WTC11 (cell line): ENCODE measurements around the gene GIGYF1. TPM values are rescaled to one million over a fixed set of nuclear protein-coding genes. Genes with fewer than 3 reads are reported as not detected.

Source experiments
- ATAC-seq: fragments of 200-7000 bp; cut with Tn5 transposase; 2 replicates; pipeline ENCODE4 v1.10.0; 2021; ENCODE audit warnings: mild to moderate bottlenecking, moderate library complexity
- CTCF ChIA-PET: fragments of 300-600 bp; sonication (Branson Sonifier 250); formaldehyde crosslinking; loops from one replicate; lab custom pipeline; 2021; ENCODE audit warnings: antibody characterized with exemption; lab: Charles Lee
- POLR2A ChIA-PET: fragments of 350-600 bp; sonication (Branson Sonifier 250); formaldehyde crosslinking; loops from one replicate; lab custom pipeline; 2021; ENCODE audit warnings: antibody characterized with exemption; lab: Charles Lee
- DNase-seq: peaks from one replicate; pipeline ENCODE4 v3.0.0; 2021; ENCODE audit warnings: low spot score
- H3K27ac Mint-ChIP-seq: 2 replicates; pipeline ENCODE4 v1.8.0; 2021; ENCODE audit warnings: mixed read lengths
- H3K27me3 Mint-ChIP-seq: 2 replicates; pipeline ENCODE4 v1.8.0; 2021; ENCODE audit warnings: low read depth, mild to moderate bottlenecking, moderate library complexity, mixed read lengths
- H3K36me3 Mint-ChIP-seq: 2 replicates; pipeline ENCODE4 v1.8.0; 2021; ENCODE audit warnings: mixed read lengths
- H3K4me1 Mint-ChIP-seq: 2 replicates; pipeline ENCODE4 v1.8.0; 2022; ENCODE audit warnings: mixed read lengths
- H3K4me3 Mint-ChIP-seq: 2 replicates; pipeline ENCODE4 v1.8.0; 2021; ENCODE audit warnings: mild to moderate bottlenecking, moderate library complexity, mixed read lengths
- H3K9me3 Mint-ChIP-seq: 2 replicates; pipeline ENCODE4 v1.8.0; 2021; ENCODE audit warnings: mixed read lengths
- ETV6 ChIP-seq: sonication (generic); formaldehyde crosslinking; IDR thresholded peaks from 2 replicates; pipeline ENCODE4 v1.8.1; 2022; ENCODE audit warnings: mild to moderate bottlenecking, missing genetic modification reagents
- GRHL2 ChIP-seq: fragments of 250-450 bp; sonication (Bioruptor Pico); IDR thresholded peaks from 2 replicates; pipeline ENCODE4 v1.8.0; 2022; ENCODE audit warnings: mild to moderate bottlenecking, moderate library complexity; ENCODE audit not compliant: insufficient replicate concordance, severe bottlenecking
- MYBL2 ChIP-seq: sonication (generic); formaldehyde crosslinking; IDR thresholded peaks from 2 replicates; pipeline ENCODE4 v1.8.1; 2023; ENCODE audit warnings: mild to moderate bottlenecking, moderate library complexity, missing genetic modification reagents
- NFYB ChIP-seq: sonication (generic); formaldehyde crosslinking; conservative IDR thresholded peaks from 2 replicates; pipeline ENCODE4 v1.8.0; 2022; ENCODE audit warnings: low read depth, missing genetic modification reagents
- SMAD3 ChIP-seq: sonication (generic); formaldehyde crosslinking; IDR thresholded peaks from 2 replicates; pipeline ENCODE4 v1.8.0; 2022; ENCODE audit warnings: missing genetic modification reagents, mild to moderate bottlenecking, borderline replicate concordance
- TP53 ChIP-seq: sonication (generic); formaldehyde crosslinking; IDR thresholded peaks from 2 replicates; pipeline ENCODE4 v1.8.1; 2023; ENCODE audit warnings: mild to moderate bottlenecking, missing genetic modification reagents
- ZNF219 ChIP-seq: sonication (generic); formaldehyde crosslinking; IDR thresholded peaks from 2 replicates; pipeline ENCODE4 v1.8.0; 2023; ENCODE audit warnings: missing genetic modification reagents, mild to moderate bottlenecking, borderline replicate concordance
- ZNF423 ChIP-seq: fragments of 250-450 bp; sonication (Bioruptor Pico); IDR thresholded peaks from 2 replicates; pipeline ENCODE4 v2.1.2; 2022; ENCODE audit warnings: mild to moderate bottlenecking, moderate library complexity
- total RNA-seq: library from RNA; stranded (reverse); gene quantifications from 3 replicates; pipeline ENCODE4 v1.2.3, GENCODE V29; 2021
- TF ChIP-seq, protein P1 (sequence below): fragments of 250-450 bp; sonication (Bioruptor Pico); IDR thresholded peaks from 2 replicates; pipeline ENCODE4 v1.9.0; 2021; ENCODE audit warnings: mild to moderate bottlenecking
- TF ChIP-seq, protein P2 (sequence below): sonication (generic); formaldehyde crosslinking; IDR thresholded peaks from 2 replicates; pipeline ENCODE4 v1.8.1; 2023; ENCODE audit warnings: mild to moderate bottlenecking, missing genetic modification reagents, borderline replicate concordance
- TF ChIP-seq, protein P3 (sequence below): sonication (generic); formaldehyde crosslinking; IDR thresholded peaks from 2 replicates; pipeline ENCODE4 v1.8.1; 2023; ENCODE audit warnings: mild to moderate bottlenecking, missing genetic modification reagents, moderate library complexity
- TF ChIP-seq, protein P4 (sequence below): sonication (generic); formaldehyde crosslinking; IDR thresholded peaks from 2 replicates; pipeline ENCODE4 v1.8.1; 2022; ENCODE audit warnings: mild to moderate bottlenecking, missing genetic modification reagents, moderate library complexity, borderline replicate concordance
- TF ChIP-seq, protein P5 (sequence below): fragments of 250-450 bp; sonication (Bioruptor Pico); IDR thresholded peaks from 2 replicates; pipeline ENCODE4 v1.8.0; 2021; ENCODE audit warnings: mild to moderate bottlenecking
- TF ChIP-seq, protein P6 (sequence below): sonication (generic); formaldehyde crosslinking; IDR thresholded peaks from 2 replicates; pipeline ENCODE4 v1.8.0; 2022; ENCODE audit warnings: mild to moderate bottlenecking, missing genetic modification reagents
- TF ChIP-seq, protein P7 (sequence below): sonication (generic); formaldehyde crosslinking; IDR thresholded peaks from 2 replicates; pipeline ENCODE4 v1.8.0; 2022; ENCODE audit warnings: mild to moderate bottlenecking, missing genetic modification reagents

The GIGYF1 gene
- total RNA-seq, 1 experiment from 2014 or later = 130 TPM

DNA sequence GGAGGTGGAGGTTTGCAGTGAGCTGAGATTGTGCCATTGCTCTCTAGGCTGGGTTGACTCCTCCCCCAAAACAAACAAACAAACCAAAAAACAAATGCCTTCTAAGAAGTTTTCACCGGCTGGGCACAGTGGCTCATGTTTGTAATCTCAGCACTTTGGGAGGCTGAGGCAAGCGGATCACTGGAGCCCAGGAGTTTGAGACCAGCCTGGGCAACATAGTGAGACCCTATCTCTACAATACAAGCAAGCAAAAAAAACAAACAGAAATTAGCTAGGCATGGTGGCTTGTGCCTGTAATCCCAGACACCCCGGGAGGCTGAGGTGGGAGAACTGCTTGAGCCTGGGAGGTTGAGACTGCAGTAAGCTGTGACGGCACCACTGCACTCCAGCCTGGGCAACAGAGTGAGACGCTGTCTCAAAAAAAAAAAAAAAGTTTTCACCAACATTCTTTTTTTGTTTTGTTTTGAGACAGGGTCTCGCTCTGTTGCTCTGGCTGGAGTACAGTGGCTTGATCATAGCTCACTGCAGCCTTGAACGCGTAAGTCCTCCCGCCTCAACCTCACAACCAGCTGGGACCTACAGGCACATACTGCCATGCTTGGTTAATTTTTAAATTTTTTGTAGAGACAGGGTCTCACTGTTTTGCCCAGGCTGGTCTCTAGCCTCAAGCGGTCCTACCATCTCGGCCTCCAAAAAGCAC lies 38.0 kb upstream of the GIGYF1 start:
- Mint-ChIP-seq H3K27ac (no peak overlapping the region), H3K4me3 (no peak overlapping the region), H3K9me3 (no peaks in the 10 kb centered on the region), H3K36me3 (no peaks in the 10 kb centered on the region), H3K27me3 (peaks cover 3% of the 10 kb centered on the region; the same call in 1 of the 2 replicates)
- POLR2A ChIA-PET = no interaction called here
- CTCF ChIA-PET = interaction anchor here (1.1 kb wide), 1 partner anchor 41 kb away, joined by 4 read pairs; no protein-coding TSS in a partner anchor
- ATAC-seq = no peak
- TF ChIP-seq, protein P1, sequence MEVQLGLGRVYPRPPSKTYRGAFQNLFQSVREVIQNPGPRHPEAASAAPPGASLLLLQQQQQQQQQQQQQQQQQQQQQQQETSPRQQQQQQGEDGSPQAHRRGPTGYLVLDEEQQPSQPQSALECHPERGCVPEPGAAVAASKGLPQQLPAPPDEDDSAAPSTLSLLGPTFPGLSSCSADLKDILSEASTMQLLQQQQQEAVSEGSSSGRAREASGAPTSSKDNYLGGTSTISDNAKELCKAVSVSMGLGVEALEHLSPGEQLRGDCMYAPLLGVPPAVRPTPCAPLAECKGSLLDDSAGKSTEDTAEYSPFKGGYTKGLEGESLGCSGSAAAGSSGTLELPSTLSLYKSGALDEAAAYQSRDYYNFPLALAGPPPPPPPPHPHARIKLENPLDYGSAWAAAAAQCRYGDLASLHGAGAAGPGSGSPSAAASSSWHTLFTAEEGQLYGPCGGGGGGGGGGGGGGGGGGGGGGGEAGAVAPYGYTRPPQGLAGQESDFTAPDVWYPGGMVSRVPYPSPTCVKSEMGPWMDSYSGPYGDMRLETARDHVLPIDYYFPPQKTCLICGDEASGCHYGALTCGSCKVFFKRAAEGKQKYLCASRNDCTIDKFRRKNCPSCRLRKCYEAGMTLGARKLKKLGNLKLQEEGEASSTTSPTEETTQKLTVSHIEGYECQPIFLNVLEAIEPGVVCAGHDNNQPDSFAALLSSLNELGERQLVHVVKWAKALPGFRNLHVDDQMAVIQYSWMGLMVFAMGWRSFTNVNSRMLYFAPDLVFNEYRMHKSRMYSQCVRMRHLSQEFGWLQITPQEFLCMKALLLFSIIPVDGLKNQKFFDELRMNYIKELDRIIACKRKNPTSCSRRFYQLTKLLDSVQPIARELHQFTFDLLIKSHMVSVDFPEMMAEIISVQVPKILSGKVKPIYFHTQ (CRISPR knock-in tag) = no peak
- TF ChIP-seq TP53 (CRISPR knock-in tag) (no peak), SMAD3 (no peak), ETV6 (CRISPR knock-in tag) (no peak), ZNF423 (no peak), NFYB (CRISPR knock-in tag) (no peak), MYBL2 (CRISPR knock-in tag) (no peak), ZNF219 (CRISPR knock-in tag) (no peak), GRHL2 (CRISPR knock-in tag) (no peak)
- TF ChIP-seq, protein P2, sequence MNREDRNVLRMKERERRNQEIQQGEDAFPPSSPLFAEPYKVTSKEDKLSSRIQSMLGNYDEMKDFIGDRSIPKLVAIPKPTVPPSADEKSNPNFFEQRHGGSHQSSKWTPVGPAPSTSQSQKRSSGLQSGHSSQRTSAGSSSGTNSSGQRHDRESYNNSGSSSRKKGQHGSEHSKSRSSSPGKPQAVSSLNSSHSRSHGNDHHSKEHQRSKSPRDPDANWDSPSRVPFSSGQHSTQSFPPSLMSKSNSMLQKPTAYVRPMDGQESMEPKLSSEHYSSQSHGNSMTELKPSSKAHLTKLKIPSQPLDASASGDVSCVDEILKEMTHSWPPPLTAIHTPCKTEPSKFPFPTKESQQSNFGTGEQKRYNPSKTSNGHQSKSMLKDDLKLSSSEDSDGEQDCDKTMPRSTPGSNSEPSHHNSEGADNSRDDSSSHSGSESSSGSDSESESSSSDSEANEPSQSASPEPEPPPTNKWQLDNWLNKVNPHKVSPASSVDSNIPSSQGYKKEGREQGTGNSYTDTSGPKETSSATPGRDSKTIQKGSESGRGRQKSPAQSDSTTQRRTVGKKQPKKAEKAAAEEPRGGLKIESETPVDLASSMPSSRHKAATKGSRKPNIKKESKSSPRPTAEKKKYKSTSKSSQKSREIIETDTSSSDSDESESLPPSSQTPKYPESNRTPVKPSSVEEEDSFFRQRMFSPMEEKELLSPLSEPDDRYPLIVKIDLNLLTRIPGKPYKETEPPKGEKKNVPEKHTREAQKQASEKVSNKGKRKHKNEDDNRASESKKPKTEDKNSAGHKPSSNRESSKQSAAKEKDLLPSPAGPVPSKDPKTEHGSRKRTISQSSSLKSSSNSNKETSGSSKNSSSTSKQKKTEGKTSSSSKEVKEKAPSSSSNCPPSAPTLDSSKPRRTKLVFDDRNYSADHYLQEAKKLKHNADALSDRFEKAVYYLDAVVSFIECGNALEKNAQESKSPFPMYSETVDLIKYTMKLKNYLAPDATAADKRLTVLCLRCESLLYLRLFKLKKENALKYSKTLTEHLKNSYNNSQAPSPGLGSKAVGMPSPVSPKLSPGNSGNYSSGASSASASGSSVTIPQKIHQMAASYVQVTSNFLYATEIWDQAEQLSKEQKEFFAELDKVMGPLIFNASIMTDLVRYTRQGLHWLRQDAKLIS (CRISPR knock-in tag) = no peak
- TF ChIP-seq, protein P3, sequence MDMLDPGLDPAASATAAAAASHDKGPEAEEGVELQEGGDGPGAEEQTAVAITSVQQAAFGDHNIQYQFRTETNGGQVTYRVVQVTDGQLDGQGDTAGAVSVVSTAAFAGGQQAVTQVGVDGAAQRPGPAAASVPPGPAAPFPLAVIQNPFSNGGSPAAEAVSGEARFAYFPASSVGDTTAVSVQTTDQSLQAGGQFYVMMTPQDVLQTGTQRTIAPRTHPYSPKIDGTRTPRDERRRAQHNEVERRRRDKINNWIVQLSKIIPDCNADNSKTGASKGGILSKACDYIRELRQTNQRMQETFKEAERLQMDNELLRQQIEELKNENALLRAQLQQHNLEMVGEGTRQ (CRISPR knock-in tag) = no peak
- TF ChIP-seq, protein P4, sequence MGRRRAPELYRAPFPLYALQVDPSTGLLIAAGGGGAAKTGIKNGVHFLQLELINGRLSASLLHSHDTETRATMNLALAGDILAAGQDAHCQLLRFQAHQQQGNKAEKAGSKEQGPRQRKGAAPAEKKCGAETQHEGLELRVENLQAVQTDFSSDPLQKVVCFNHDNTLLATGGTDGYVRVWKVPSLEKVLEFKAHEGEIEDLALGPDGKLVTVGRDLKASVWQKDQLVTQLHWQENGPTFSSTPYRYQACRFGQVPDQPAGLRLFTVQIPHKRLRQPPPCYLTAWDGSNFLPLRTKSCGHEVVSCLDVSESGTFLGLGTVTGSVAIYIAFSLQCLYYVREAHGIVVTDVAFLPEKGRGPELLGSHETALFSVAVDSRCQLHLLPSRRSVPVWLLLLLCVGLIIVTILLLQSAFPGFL (CRISPR knock-in tag) = no peak
- TF ChIP-seq, protein P5, sequence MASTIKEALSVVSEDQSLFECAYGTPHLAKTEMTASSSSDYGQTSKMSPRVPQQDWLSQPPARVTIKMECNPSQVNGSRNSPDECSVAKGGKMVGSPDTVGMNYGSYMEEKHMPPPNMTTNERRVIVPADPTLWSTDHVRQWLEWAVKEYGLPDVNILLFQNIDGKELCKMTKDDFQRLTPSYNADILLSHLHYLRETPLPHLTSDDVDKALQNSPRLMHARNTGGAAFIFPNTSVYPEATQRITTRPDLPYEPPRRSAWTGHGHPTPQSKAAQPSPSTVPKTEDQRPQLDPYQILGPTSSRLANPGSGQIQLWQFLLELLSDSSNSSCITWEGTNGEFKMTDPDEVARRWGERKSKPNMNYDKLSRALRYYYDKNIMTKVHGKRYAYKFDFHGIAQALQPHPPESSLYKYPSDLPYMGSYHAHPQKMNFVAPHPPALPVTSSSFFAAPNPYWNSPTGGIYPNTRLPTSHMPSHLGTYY (CRISPR knock-in tag) = no peak
- TF ChIP-seq, protein P6, sequence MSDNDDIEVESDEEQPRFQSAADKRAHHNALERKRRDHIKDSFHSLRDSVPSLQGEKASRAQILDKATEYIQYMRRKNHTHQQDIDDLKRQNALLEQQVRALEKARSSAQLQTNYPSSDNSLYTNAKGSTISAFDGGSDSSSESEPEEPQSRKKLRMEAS (CRISPR knock-in tag) = no peak
- TF ChIP-seq, protein P7, sequence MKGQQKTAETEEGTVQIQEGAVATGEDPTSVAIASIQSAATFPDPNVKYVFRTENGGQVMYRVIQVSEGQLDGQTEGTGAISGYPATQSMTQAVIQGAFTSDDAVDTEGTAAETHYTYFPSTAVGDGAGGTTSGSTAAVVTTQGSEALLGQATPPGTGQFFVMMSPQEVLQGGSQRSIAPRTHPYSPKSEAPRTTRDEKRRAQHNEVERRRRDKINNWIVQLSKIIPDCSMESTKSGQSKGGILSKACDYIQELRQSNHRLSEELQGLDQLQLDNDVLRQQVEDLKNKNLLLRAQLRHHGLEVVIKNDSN (CRISPR knock-in tag) = no peak
- TF ChIP-seq, all 79 proteins: peak for 0
- no peak for DNase-seq
- H3K4me1 Mint-ChIP-seq = no peaks in the 10 kb centered on the region; the same call in 1 of the 2 replicates
